ENCODE measurements around the gene AHRR. TPM values are rescaled to one million over a fixed set of nuclear protein-coding genes. Genes with fewer than 3 reads are reported as not detected.

The AHRR gene
- total RNA-seq, 6 experiments from 2014 or later = 0.06 to 0.81 (median 0.43) TPM

GRCh38 chr5:428754-429452, 107.4 kb downstream of the AHRR start:
- DNase-seq = no peak

GRCh38 chr5:429453-430188, 108.1 kb downstream of the AHRR start:
- WGBS (ENCODE audit: insufficient coverage, low coverage, low lambda C conversion rate, missing lambda C conversion rate) = 40% methylated on average over 3 of the region's 35 CpGs
- Histone ChIP-seq H3K4me3 (no peak overlapping the region), H3K36me3 (no peaks in the 10 kb centered on the region), H3K27me3 (no peaks in the 10 kb centered on the region), H3K9me3 (no peaks in the 10 kb centered on the region), H3K4me1 (no peaks in the 10 kb centered on the region), H3K27ac (no peak overlapping the region)
- intact Hi-C loops (cut with DNase I) = no loop called here
- TF ChIP-seq POLR2A (IDR thresholded peaks at IDR 0.05) = no peak
- no peak for TF ChIP-seq CTCF (IDR thresholded peaks at IDR 0.05)
- ATAC-seq (no peak), DNase-seq (no peak)

More at GRCh38 chr5:428754-429452, 107.4 kb downstream of the AHRR start:
- no peak for ATAC-seq
- Histone ChIP-seq H3K27ac (no peak overlapping the region), H3K4me1 (no peaks in the 10 kb centered on the region), H3K27me3 (no peaks in the 10 kb centered on the region), H3K4me3 (no peak overlapping the region), H3K36me3 (no peaks in the 10 kb centered on the region), H3K9me3 (no peaks in the 10 kb centered on the region)
- intact Hi-C loops (cut with DNase I) = no loop called here
- TF ChIP-seq CTCF (IDR thresholded peaks at IDR 0.05) = no peak
- TF ChIP-seq POLR2A (IDR thresholded peaks at IDR 0.05) = no peak
- 74% methylated on average over 5 of the region's 22 CpGs for WGBS (ENCODE audit: insufficient coverage, low coverage, low lambda C conversion rate, missing lambda C conversion rate)

- TF ChIP-seq POLR2A (IDR thresholded peaks at IDR 0.05) (no peak), CTCF (IDR thresholded peaks at IDR 0.05) (no peak)
- intact Hi-C loops (cut with DNase I) = no loop called here
- Histone ChIP-seq H3K27ac (no peak overlapping the region), H3K4me1 (no peaks in the 10 kb centered on the region), H3K27me3 (no peaks in the 10 kb centered on the region), H3K9me3 (no peaks in the 10 kb centered on the region), H3K36me3 (no peaks in the 10 kb centered on the region), H3K4me3 (no peak overlapping the region)
- ATAC-seq (no peak), DNase-seq (no peak)
- WGBS (ENCODE audit: insufficient coverage, low coverage, low lambda C conversion rate, missing lambda C conversion rate) = 69% methylated on average over 10 of the region's 25 CpGs
These were observed 108.9 kb downstream of the AHRR start for GRCh38 chr5:430214-430925.

- DNase-seq = no peak
These were observed 109.6 kb downstream of the AHRR start for GRCh38 chr5:431001-431710.

More at GRCh38 chr5:431001-431710, 109.6 kb downstream of the AHRR start:
- 0% methylated on average over 1 of the region's 18 CpGs for WGBS (ENCODE audit: insufficient coverage, low coverage, low lambda C conversion rate, missing lambda C conversion rate)
- intact Hi-C loops (cut with DNase I) = no loop called here
- Histone ChIP-seq H3K9me3 (no peaks in the 10 kb centered on the region), H3K27me3 (no peaks in the 10 kb centered on the region), H3K36me3 (no peaks in the 10 kb centered on the region), H3K4me1 (no peaks in the 10 kb centered on the region), H3K4me3 (no peak overlapping the region), H3K27ac (no peak overlapping the region)
- TF ChIP-seq CTCF (IDR thresholded peaks at IDR 0.05) = peak; percentile 32 to 46 (median 36)
- TF ChIP-seq POLR2A (IDR thresholded peaks at IDR 0.05) = no peak
- ATAC-seq = peak; percentile 61 to 84 (median 67)
